Common myeloid progenitor, CD34-positive (primary cell): Measurements from ENCODE around the gene MMP14.

ENCODE experiments used
- CTCF ChIA-PET: fragments of 350-600 bp; sonication (Branson Sonifier 250); formaldehyde crosslinking; loops from one replicate; lab custom pipeline; 2021; ENCODE audit warnings: antibody characterized with exemption; lab: Charles Lee
- POLR2A ChIA-PET: fragments of 350-600 bp; sonication (Branson Sonifier 250); formaldehyde crosslinking; loops from one replicate; lab custom pipeline; 2021; ENCODE audit warnings: antibody characterized with exemption; lab: Charles Lee
- DNase-seq, 3 donors: peaks; one replicate each; pipeline versions ENCODE4 v3.0.0 to v3.0.0-alpha.2; 2013
- H3K27ac ChIP-seq, 2 experiments: 1 replicate in 1 of 2; 2 replicates in 1 of 2; pipeline ENCODE4 v1.7.0; 2013; ENCODE audit warnings: inconsistent platforms in 2 of 2, low read length in 2 of 2, mild to moderate bottlenecking in 2 of 2, low read depth in 1 of 2, moderate library complexity in 1 of 2; ENCODE audit not compliant: severe bottlenecking in 2 of 2, insufficient read depth in 1 of 2, poor library complexity in 1 of 2
- H3K27me3 ChIP-seq, 5 experiments: replicated peaks in 2 of 5; 1 replicate in 3 of 5; 2 replicates in 2 of 5; pipeline versions ENCODE4 v1.6.1 to v1.7.0; 2013; ENCODE audit warnings: low read length in 4 of 5, mild to moderate bottlenecking in 2 of 5, moderate library complexity in 2 of 5, inconsistent platforms in 1 of 5; ENCODE audit not compliant: insufficient read depth in 5 of 5, control insufficient read depth in 4 of 5
- H3K36me3 ChIP-seq, 4 experiments: 1 replicate in 2 of 4; 2 replicates in 2 of 4; pipeline versions ENCODE4 v1.6.1 to v1.7.0; 2013; ENCODE audit warnings: low read length in 3 of 4, control low read depth in 1 of 4, mild to moderate bottlenecking in 1 of 4; ENCODE audit not compliant: control insufficient read depth in 4 of 4, insufficient read depth in 4 of 4
- H3K4me1 ChIP-seq, 4 experiments: 1 replicate in 3 of 4; 2 replicates in 1 of 4; pipeline versions ENCODE4 v1.6.1 to v1.7.1; 2013; ENCODE audit warnings: low read length in 3 of 4, mild to moderate bottlenecking in 3 of 4, control low read depth in 1 of 4, inconsistent platforms in 1 of 4, moderate library complexity in 1 of 4; ENCODE audit not compliant: control insufficient read depth in 4 of 4, insufficient read depth in 4 of 4; ENCODE audit errors: control extremely low read depth in 1 of 4
- H3K4me3 ChIP-seq, 7 experiments: 1 replicate in 4 of 7; 2 replicates in 3 of 7; pipeline versions ENCODE4 v1.5.1 to v1.7.0; 2013; ENCODE audit warnings: mild to moderate bottlenecking in 7 of 7, low read length in 6 of 7, moderate library complexity in 6 of 7, inconsistent platforms in 2 of 7, low read depth in 2 of 7, control low read depth in 1 of 7; ENCODE audit not compliant: insufficient read depth in 4 of 7, control insufficient read depth in 1 of 7; ENCODE audit errors: extremely low read depth in 1 of 7
- H3K9me3 ChIP-seq, 5 experiments: 1 replicate in 4 of 5; 2 replicates in 1 of 5; pipeline versions ENCODE4 v1.6.1 to v1.7.1; 2013; ENCODE audit warnings: low read length in 4 of 5, mild to moderate bottlenecking in 2 of 5, inconsistent platforms in 1 of 5, low read depth in 1 of 5, moderate library complexity in 1 of 5; ENCODE audit not compliant: control insufficient read depth in 4 of 5, insufficient read depth in 2 of 5; ENCODE audit errors: control extremely low read depth in 1 of 5
- WGBS: methylation state at CpG from one replicate; pipeline ENCODE4 v1.1.5; 2013; ENCODE audit not compliant: insufficient coverage; 5-methylcytosine and 5-hydroxymethylcytosine counted together

Gene MMP14

DNA sequence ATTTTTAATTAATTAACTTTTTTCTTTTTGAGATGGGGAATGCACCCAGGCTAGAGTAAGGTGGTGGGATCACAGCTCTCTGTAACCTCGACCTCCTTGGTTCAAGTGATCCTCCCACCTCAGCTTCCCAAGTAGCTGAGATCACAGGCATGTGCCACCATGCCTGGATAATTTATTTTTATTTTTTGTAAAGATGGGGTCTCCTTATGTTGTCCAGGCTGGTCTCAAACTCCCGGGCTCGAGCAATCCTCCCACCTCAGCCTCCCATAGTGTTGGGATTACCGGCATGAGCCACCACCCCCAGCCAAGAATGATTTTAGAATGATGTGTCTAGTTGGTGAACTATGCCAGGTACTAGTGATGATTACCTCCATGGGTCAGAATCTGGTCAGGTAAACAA, 28.6 kb downstream of the MMP14 start:
- 80% methylated on average over 1 of the region's 4 CpGs for whole genome bisulfite sequencing
- ChIA-PET POLR2A (interaction anchor here (1.2 kb wide), 1 partner anchor 15 kb away, joined by 3 read pairs; no protein-coding TSS in a partner anchor), CTCF (interaction anchor here (1.0 to 7.1 kb wide), 3 partner anchors 7 to 17 kb away, joined by 5 to 44 read pairs (median 32); partner anchors contain the start of gene LRP10)
- no peak for DNase-seq
- Histone ChIP-seq H3K27ac (no peak overlapping the region), H3K4me3 (no peak overlapping the region), H3K27me3 (peaks cover 3 to 41% (median 10%) of the 10 kb centered on the region in 5 experiments), H3K36me3 (no peaks in the 10 kb centered on the region), H3K4me1 (no peaks in the 10 kb centered on the region), H3K9me3 (peaks cover 0 to 12% (median 3%) of the 10 kb centered on the region in 5 experiments)

DNA sequence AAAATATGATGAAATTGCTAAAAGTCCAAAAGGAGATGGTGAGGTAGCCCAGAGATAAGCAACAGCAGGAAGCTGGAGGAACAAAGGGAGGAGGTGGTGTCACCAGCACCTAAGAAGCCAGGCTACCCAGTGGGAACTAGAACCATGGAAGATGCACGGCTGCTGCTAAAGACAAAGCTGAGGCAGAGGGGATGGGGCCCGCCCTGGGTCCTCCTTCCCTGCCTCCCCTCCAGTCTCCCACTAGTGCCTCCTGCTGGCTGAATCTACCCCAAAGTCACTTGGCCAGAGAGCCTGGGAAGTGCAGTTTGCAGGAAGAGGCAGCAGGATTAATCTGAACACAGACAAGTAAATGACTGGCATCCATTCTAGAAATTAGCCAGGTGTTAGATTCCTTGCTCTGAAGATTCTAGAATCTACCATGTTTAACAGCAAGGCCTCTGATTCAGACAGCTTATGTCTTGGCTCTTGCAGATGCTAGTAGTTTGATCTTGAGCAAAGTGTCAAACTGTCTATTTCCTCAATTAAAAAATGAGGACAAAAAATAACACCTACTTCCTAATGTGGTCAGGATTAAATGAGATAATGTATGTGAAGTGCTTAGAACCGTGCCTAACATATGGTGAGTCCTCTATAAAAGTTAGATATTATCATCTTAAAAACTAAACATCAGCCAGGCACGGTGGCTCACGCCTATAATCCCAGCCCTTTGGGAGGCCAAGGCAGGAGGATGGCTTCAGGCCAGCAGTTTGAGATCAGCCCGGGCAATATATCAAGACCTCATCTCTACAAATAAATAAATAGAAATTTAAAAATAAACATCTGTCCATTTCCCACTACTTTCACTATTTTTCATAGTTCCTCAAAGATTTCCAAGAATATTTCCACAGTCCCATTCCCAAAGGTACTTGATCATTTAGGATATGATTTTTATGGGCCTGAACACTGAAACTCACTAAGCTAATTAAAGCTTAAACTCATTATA, 29.3 kb downstream of the MMP14 start:
- no peak overlapping the region for H3K27ac ChIP-seq
- peaks cover 0 to 8% (median 3%) of the 10 kb centered on the region in 5 experiments for H3K9me3 ChIP-seq
- H3K4me1 ChIP-seq = peaks cover 2 to 6% (median 3%) of the 10 kb centered on the region in 4 experiments
- 92% methylated on average over 2 of the region's 6 CpGs for WGBS
- POLR2A ChIA-PET = interaction anchor here (0.6 to 1.2 kb wide), 3 partner anchors 16 to 404 kb away, joined by 3 to 5 read pairs (median 4); no protein-coding TSS in a partner anchor
- no peak for DNase-seq
- H3K27me3 ChIP-seq = peaks cover 3 to 35% (median 10%) of the 10 kb centered on the region in 5 experiments
- CTCF ChIA-PET = interaction anchor here (1.0 to 7.1 kb wide), 3 partner anchors 12 to 17 kb away, joined by 4 to 44 read pairs (median 5); no protein-coding TSS in a partner anchor
- H3K36me3 ChIP-seq = no peaks in the 10 kb centered on the region
- no peak overlapping the region for H3K4me3 ChIP-seq

DNA sequence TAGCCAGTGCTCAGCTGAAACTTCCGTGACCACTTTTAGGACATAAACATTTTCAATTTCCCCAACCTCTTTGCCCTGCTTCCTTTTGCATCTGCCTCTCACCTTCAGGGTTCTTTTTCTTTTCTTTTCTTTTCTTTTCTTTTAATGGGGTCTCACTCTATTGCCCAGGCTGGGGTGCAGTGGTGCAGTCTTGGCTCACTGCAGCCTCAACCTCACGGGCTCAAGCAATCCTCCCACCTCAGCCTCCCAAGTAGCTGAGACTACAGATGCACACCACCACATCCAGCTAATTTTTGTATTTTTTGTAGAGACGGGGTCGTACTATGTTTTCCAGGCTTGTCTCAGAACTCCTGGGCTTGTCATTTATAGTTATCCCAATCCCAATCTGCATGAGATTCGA, 30.5 kb downstream of the MMP14 start:
- Histone ChIP-seq H3K4me3 (no peak overlapping the region), H3K27ac (no peak overlapping the region), H3K27me3 (peaks cover 0 to 29% (median 6%) of the 10 kb centered on the region in 5 experiments), H3K4me1 (peaks cover 6 to 16% (median 14%) of the 10 kb centered on the region in 4 experiments), H3K36me3 (no peaks in the 10 kb centered on the region), H3K9me3 (peaks cover 0 to under 1% (median 0%) of the 10 kb centered on the region in 5 experiments)
- ChIA-PET POLR2A (no interaction called here), CTCF (interaction anchor here (1.1 to 7.1 kb wide), 2 partner anchors 13 kb away, joined by 4 to 44 read pairs; no protein-coding TSS in a partner anchor)
- 100% methylated on average over 3 of the region's 5 CpGs for WGBS
- DNase-seq = no peak

DNA sequence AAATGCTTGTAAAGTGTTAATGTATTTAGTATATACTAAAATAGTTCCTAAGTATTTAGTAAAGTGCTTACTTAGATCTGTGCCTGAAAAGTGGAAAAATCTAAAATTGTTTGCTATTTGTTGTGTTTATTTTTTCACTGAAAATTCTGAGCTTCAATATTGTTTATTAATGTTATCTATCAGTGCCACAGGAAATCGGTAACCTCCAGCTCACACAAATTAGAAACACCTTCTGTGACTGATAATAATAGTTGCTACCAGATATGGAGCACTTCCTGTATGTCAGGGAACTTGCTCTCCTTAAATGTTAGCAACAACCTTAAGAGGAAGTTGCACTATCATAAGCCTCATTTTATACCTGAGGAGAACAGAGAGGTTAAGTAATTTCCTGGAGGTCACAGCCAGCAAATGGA, 34.4 kb downstream of the MMP14 start:
- ChIA-PET CTCF (interaction anchor here (1.0 to 6.6 kb wide), 10 partner anchors 9 to 314 kb away, joined by 3 to 75 read pairs (median 20); no protein-coding TSS in a partner anchor), POLR2A (interaction anchor here (1.2 kb wide), 1 partner anchor 9 kb away, joined by 4 read pairs; no protein-coding TSS in a partner anchor)
- no peaks in the 10 kb centered on the region for H3K9me3 ChIP-seq
- peak in 2 of 3 donors; percentile 36 to 49 for DNase-seq
- H3K36me3 ChIP-seq = peaks cover 0 to 18% (median 10%) of the 10 kb centered on the region in 4 experiments
- peak overlapping the region; percentile 29 to 82 for H3K27ac ChIP-seq
- H3K4me3 ChIP-seq = peak overlapping the region in 5 of 7 experiments; percentile 74 to 91 (median 81)
- peaks cover 0 to 9% (median 2%) of the 10 kb centered on the region in 5 experiments for H3K27me3 ChIP-seq
- no CpG with 5 or more reads among the region's 1 CpG for WGBS
- H3K4me1 ChIP-seq = peaks cover 8 to 24% (median 22%) of the 10 kb centered on the region in 4 experiments

DNA sequence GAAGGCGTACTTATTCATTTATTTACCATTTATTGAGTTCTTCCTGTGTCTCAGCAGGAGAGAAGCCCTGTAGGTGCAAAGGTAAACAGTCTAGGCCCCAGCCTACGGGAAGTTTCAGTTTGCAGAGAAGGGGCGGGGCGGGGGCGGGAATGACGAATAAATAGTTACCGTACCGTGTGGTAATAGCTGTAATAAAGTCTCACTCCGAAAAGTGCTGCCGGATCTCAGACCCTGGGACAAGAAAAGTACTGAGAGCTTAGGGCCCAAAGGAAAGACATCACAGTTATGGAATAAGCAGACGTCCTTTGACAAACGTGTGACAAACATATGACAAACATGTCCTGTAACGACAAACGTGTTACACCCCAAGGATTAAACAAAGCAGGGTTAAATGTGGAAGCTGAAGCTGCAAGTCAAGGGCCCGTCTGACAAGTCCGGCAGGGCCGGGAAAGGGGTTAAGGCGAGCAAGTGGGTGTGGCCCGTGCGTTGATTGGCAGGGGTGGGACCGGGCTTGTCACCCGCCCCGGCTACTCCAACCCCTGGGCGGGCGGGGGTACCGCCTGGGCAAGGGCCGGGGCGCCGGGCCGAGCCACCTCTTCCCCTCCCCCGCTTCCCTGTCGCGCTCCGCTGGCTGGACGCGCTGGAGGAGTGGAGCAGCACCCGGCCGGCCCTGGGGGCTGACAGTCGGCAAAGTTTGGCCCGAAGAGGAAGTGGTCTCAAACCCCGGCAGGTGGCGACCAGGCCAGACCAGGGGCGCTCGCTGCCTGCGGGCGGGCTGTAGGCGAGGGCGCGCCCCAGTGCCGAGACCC, 35.0 kb downstream of the MMP14 start, which contains the start of gene LRP10:
Gene LRP10, plus strand, starts transcription at position 517 of the 809 bp plus-strand sequence. CDS start 564 bp downstream, outside the sequence.
- ChIA-PET CTCF (interaction anchor here (1.0 to 6.6 kb wide), 13 partner anchors 9 to 315 kb away, joined by 4 to 75 read pairs (median 16); partner anchors contain the start of gene REM2), POLR2A (interaction anchor here (0.5 to 1.2 kb wide), 2 partner anchors 10 to 44 kb away, joined by 3 to 4 read pairs; no protein-coding TSS in a partner anchor)
- peak; percentile 72 to 81 (median 72) for DNase-seq
- 0% methylated on average over 38 of the region's 50 CpGs for WGBS
- peaks cover 0 to 24% (median 15%) of the 10 kb centered on the region in 4 experiments for H3K36me3 ChIP-seq
- peak within 1 kb of the TSS; percentile 29 to 82 for H3K27ac ChIP-seq
- no peaks in the 10 kb centered on the region for H3K9me3 ChIP-seq
- H3K4me1 ChIP-seq = peaks cover 8 to 24% (median 22%) of the 10 kb centered on the region in 4 experiments
- peaks cover 0 to 6% (median 0%) of the 10 kb centered on the region in 5 experiments for H3K27me3 ChIP-seq
- H3K4me3 ChIP-seq = peak within 1 kb of the TSS; percentile 59 to 91 (median 78)
